HL-60 (cell line): ENCODE measurements around the gene CD109.

Experiments
- DNase-seq, 2 experiments: peaks; one replicate each; pipeline ENCODE4 v3.0.0-alpha.2; 2010 to 2020; ENCODE audit warnings: low read depth in 1 of 2, low spot score in 1 of 2
- H3K27ac ChIP-seq: fragments of 250-450 bp; sonication (Bioruptor Pico); replicated peaks from 2 replicates; pipeline ENCODE4 v1.5.1; 2020; ENCODE audit warnings: mild to moderate bottlenecking, moderate library complexity
- H3K27me3 ChIP-seq: fragments of 250-450 bp; sonication (Bioruptor Pico); 2 replicates; pipeline ENCODE4 v1.5.1; 2021; ENCODE audit warnings: mild to moderate bottlenecking, moderate library complexity; ENCODE audit not compliant: insufficient read depth, poor library complexity, severe bottlenecking
- H3K4me3 ChIP-seq: replicated peaks from 2 replicates; pipeline ENCODE4 v1.5.1; 2011; ENCODE audit warnings: mild to moderate bottlenecking, control low read depth, low read length; ENCODE audit not compliant: insufficient read depth
- CTCF ChIP-seq: IDR thresholded peaks from one replicate; pipeline ENCODE4 v1.5.1; 2011; ENCODE audit warnings: low read length, control low read depth, inconsistent platforms; ENCODE audit not compliant: insufficient read depth
- GABPA ChIP-seq: IDR thresholded peaks from 2 replicates; pipeline ENCODE4 v1.6.1; 2012; ENCODE audit warnings: low read depth
- POLR2AphosphoS5 ChIP-seq: IDR thresholded peaks from 2 replicates; pipeline ENCODE4 v1.6.1; 2012; ENCODE audit warnings: low read depth
- REST ChIP-seq: IDR thresholded peaks from 2 replicates; pipeline ENCODE4 v1.6.1; 2012; ENCODE audit warnings: low read depth; ENCODE audit not compliant: insufficient replicate concordance
- SPI1 ChIP-seq: IDR thresholded peaks from 2 replicates; pipeline ENCODE4 v1.6.1; 2012; ENCODE audit warnings: low read depth, mild to moderate bottlenecking, borderline replicate concordance

CD109 gene

GRCh38 chr6:73688351-73688750, 7.7 kb upstream of the CD109 start:
- H3K27me3 ChIP-seq: peaks cover 2% of the 10 kb centered on the region
- no peak overlapping the region for H3K4me3 ChIP-seq
- DNase-seq: no peak
- TF ChIP-seq SPI1 (no peak), REST (no peak)
- no peak overlapping the region for H3K27ac ChIP-seq

GRCh38 chr6:73690056-73690455, 5.9 kb upstream of the CD109 start:
- TF ChIP-seq SPI1 (no peak), REST (no peak), GABPA (no peak), CTCF (no peak), POLR2AphosphoS5 (no peak)
- H3K27ac ChIP-seq: no peak overlapping the region
- H3K27me3 ChIP-seq: peaks cover 2% of the 10 kb centered on the region
- no peak for DNase-seq
- no peak overlapping the region for H3K4me3 ChIP-seq

- no peak overlapping the region for H3K4me3 ChIP-seq
- no peak for DNase-seq
- H3K27ac ChIP-seq: no peak overlapping the region
- no peaks in the 10 kb centered on the region for H3K27me3 ChIP-seq
- no peak for TF ChIP-seq POLR2AphosphoS5
- no peak for TF ChIP-seq CTCF
- no peak for TF ChIP-seq GABPA
- TF ChIP-seq SPI1: no peak
- TF ChIP-seq REST: no peak
These were observed 4.5 kb upstream of the CD109 start for GRCh38 chr6:73691512-73691911.

- no peak for TF ChIP-seq REST
- no peak for TF ChIP-seq POLR2AphosphoS5
- no peak for TF ChIP-seq CTCF
- TF ChIP-seq GABPA: no peak
- no peak for TF ChIP-seq SPI1
- Histone ChIP-seq H3K27me3 (peaks cover 6% of the 10 kb centered on the region), H3K27ac (no peak overlapping the region), H3K4me3 (no peak overlapping the region)
- DNase-seq: no peak
These were observed 1.1 kb upstream of the CD109 start for GRCh38 chr6:73694711-73695411.
